Fibroblast of the aortic adventitia (primary cell): ENCODE measurements around the gene TRAFD1. TPM values are rescaled to one million over a fixed set of nuclear protein-coding genes. Genes with fewer than 3 reads are reported as not detected.

Source experiments
- DNase-seq: peaks from one replicate; pipeline ENCODE4 v3.0.0-alpha.2; 2010; ENCODE audit warnings: low read depth
- H3K4me3 ChIP-seq: 2 replicates; pipeline ENCODE4 v1.5.1; 2011; ENCODE audit warnings: low read depth, mild to moderate bottlenecking, control low read depth, low read length, moderate library complexity
- total RNA-seq: library from RNA; depleted of rRNA; stranded (reverse); fragments of >200 nt; gene quantifications from 2 replicates; pipeline ENCODE4 v1.2.3, GENCODE V29; 2012; ENCODE audit warnings: low replicate concordance
- TF ChIP-seq, protein P1 (sequence below): IDR thresholded peaks from 2 replicates; pipeline ENCODE4 v1.5.1; 2011; ENCODE audit warnings: mild to moderate bottlenecking, low read length, control low read depth, inconsistent platforms; ENCODE audit not compliant: insufficient read depth

TRAFD1 gene
- total RNA-seq, 1 donor: 36.5 TPM

DNA sequence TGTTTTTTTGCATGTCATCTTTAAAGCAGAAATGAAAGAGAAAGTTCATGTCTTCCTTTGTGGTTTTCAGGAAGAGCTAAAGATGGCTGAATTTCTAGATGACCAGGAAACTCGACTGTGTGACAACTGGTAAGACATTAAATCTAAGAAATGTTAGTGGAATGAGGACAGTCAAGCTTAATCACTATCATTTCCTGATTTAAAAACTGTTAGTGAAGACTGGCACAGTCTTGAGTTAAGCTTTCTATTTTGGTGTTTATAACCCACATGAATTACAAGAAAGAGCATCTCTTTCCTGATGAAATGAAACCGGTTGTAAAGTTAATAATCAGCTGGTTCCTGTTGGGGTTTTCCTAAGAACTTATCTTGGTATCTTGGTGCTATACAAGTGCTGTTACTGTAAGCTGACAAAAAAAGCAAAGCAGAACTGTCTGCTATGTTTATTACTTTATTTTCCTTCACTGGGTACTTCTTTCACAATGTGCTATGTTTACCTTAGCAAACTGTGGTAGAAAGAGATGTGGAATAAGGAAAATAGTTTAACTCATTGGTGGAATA lies 5.2 kb downstream of the TRAFD1 start:
- DNase-seq: peak; percentile 29
- no peak overlapping the region for H3K4me3 ChIP-seq
- TF ChIP-seq, protein P1, sequence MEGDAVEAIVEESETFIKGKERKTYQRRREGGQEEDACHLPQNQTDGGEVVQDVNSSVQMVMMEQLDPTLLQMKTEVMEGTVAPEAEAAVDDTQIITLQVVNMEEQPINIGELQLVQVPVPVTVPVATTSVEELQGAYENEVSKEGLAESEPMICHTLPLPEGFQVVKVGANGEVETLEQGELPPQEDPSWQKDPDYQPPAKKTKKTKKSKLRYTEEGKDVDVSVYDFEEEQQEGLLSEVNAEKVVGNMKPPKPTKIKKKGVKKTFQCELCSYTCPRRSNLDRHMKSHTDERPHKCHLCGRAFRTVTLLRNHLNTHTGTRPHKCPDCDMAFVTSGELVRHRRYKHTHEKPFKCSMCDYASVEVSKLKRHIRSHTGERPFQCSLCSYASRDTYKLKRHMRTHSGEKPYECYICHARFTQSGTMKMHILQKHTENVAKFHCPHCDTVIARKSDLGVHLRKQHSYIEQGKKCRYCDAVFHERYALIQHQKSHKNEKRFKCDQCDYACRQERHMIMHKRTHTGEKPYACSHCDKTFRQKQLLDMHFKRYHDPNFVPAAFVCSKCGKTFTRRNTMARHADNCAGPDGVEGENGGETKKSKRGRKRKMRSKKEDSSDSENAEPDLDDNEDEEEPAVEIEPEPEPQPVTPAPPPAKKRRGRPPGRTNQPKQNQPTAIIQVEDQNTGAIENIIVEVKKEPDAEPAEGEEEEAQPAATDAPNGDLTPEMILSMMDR: no peak

- no peak overlapping the region for H3K4me3 ChIP-seq
- TF ChIP-seq, protein P1: no peak
- no peak for DNase-seq
These were observed 6.3 kb downstream of the TRAFD1 start for GRCh38 chr12:112131686-112132085.

- DNase-seq: no peak
- no peak overlapping the region for H3K4me3 ChIP-seq
- TF ChIP-seq, protein P1: no peak
These were observed 8.1 kb downstream of the TRAFD1 start for GRCh38 chr12:112133418-112133817.

GRCh38 chr12:112134731-112135130 lies 9.4 kb downstream of the TRAFD1 start:
- no peak overlapping the region for H3K4me3 ChIP-seq
- TF ChIP-seq, protein P1: no peak
- DNase-seq: no peak

GRCh38 chr12:112140728-112141127 lies 15.4 kb downstream of the TRAFD1 start:
- TF ChIP-seq, protein P1: no peak
- H3K4me3 ChIP-seq: no peak overlapping the region
- DNase-seq: no peak

- DNase-seq: no peak
- H3K4me3 ChIP-seq: no peak overlapping the region
- TF ChIP-seq, protein P1: no peak
These were observed 20.8 kb downstream of the TRAFD1 start for GRCh38 chr12:112146123-112146522.

- no peak overlapping the region for H3K4me3 ChIP-seq
- TF ChIP-seq, protein P1: no peak
- DNase-seq: peak; percentile 59
These were observed 22.7 kb downstream of the TRAFD1 start for GRCh38 chr12:112148031-112148513.
